Subcutaneous adipose tissue (tissue), 4 donors: ENCODE results near the gene KRTAP9-1. TPM values are rescaled to one million over a fixed set of nuclear protein-coding genes. Genes with fewer than 3 reads are reported as not detected.

Source experiments
- CTCF ChIP-seq: fragments of 450-650 bp; IDR thresholded peaks from one replicate; pipeline ENCODE4 v1.5.1; 2016; ENCODE audit warnings: low read depth, mild to moderate bottlenecking, control low read depth, antibody characterized with exemption, moderate library complexity
- total RNA-seq, 4 donors: library from RNA; depleted of rRNA; stranded (reverse); fragments of >200 nt; gene quantifications; one replicate each; pipeline ENCODE4 v1.1.0, GENCODE V29; 2016

The KRTAP9-1 gene
- total RNA-seq, 4 donors from 2014 or later: not detected

GRCh38 chr17:41171886-41172285 lies 17.8 kb upstream of the KRTAP9-1 start:
- TF ChIP-seq CTCF: no peak

- TF ChIP-seq CTCF: no peak
These were observed 12.8 kb upstream of the KRTAP9-1 start for GRCh38 chr17:41176744-41177387.

- no peak for TF ChIP-seq CTCF
These were observed 11.9 kb upstream of the KRTAP9-1 start, which contains the start of gene KRTAP4-2 for GRCh38 chr17:41177727-41178271. TSS of gene KRTAP4-2 (minus strand) at chr17:41178221. CDS start at chr17:41178164, 57 bp downstream.

- TF ChIP-seq CTCF: no peak
These were observed 11.3 kb upstream of the KRTAP9-1 start for GRCh38 chr17:41178341-41178740.

DNA sequence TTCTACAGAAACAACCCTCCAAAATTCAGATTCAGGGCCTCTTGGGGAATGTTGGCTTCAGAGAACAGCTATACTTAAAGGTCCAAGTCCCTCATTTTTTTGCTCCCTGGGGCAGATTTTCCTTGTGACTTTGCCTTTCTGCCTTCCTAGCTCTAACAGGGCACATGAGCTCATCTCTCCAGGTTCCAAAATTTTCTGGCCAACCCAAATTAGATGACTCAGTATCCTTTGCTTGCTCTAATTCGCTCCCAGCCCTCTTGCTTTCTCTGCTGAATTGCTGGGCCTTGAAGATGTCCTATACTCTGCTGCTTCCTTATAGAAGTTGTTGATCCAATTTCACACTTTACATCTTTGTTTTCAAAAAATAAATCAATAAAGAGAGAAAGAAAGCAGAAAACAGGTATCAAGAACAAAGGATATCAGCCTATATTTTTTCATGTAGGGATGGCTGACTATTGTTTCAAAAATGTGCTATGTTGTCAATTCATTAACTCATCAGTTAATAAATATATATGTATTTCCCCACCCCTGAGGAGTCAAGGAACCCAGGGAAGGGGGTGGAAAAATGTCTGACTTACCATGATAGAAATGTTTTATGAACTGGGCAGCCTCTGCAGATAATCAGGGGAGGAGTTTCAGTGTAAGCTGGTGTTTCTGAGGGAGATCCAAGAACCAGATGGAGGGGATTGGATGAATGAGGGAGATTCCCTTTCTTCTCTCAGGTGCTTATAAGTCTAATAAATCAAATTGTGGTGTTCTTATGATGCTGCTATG lies 10.7 kb upstream of the KRTAP9-1 start:
- no peak for TF ChIP-seq CTCF

DNA sequence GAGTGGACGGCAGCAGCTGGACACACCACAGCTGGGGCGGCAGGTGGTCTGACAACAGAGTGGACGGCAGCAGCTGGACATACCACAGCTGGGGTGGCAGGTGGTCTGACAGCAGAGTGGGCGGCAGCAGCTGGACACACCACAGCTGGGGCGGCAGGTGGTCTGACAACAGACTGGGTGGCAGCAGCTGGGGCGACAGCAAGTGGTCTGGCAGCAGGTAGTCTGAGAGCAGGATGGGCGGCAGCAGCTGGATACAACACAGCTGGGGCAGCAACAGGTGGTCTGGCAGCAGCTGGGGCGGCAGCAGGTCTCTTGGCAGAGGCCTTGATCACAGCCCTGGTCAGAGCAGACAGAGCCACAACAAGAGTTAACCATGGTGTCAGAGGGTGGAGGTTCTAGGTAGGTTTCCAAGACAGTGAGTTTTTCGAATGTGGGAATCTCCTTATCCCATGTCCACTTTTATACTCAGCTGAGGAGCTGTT lies 5.2 kb upstream of the KRTAP9-1 start, which contains the start of gene KRTAP4-1:
Gene KRTAP4-1, minus strand, starts transcription at position 432 of the 482 bp plus-strand sequence. Its CDS starts 57 bp downstream, at position 375.
- TF ChIP-seq CTCF: no peak

DNA sequence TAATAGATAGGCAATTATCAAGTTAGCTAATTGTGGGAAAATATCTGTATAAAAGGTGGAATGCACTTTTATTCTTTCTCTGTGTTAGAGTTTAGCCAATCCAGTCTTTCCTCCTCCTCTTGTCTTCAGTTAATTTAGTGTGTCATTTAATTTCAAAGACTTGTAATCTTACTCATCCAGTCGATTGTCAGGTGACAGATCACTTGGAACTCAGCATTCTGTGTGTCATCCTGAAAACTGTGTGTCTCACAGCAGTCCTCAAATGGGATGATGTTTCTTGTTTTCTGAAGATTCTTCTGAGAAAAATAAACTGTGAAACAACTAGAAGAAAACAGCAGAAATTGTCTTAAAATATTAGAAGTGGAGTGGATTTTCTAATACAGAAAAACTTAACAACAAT lies 4.7 kb upstream of the KRTAP9-1 start:
- no peak for TF ChIP-seq CTCF
